NCI-H748 treated with DMSO at 0.1 percent for 48 hours (cell line): ENCODE data around the gene FOXL3.

Source experiments
- DNase-seq: peaks from one replicate; lab custom pipeline; 2025; lab: John Stamatoyannopoulos, UW

Gene FOXL3

GRCh38 chr7:266851-267840 lies 22.8 kb upstream of the FOXL3 start:
- DNase-seq, result no peak

- no peak for DNase-seq
Observed at GRCh38 chr7:268991-269390, 21.0 kb upstream of the FOXL3 start.

DNA sequence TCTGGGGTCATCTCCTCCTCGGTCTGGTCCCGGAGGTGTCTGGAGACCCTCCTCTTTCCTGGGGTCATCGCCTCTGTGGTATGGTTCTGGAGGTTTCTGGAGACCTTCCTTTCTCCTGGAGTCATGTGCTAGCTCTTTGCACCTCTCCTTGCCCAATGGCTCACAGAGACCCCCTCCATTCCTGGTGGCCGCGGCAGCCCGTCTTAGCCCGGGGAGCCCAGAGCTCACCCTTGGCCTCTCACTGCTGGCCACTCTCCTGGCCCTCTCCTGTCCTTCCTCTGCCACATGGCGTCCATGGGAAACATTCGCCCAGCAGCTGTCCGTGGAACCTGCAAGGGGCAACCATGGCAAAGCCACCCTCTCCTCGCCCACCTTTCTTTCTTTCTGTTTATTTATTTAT lies 20.2 kb upstream of the FOXL3 start:
- no peak for DNase-seq

DNA sequence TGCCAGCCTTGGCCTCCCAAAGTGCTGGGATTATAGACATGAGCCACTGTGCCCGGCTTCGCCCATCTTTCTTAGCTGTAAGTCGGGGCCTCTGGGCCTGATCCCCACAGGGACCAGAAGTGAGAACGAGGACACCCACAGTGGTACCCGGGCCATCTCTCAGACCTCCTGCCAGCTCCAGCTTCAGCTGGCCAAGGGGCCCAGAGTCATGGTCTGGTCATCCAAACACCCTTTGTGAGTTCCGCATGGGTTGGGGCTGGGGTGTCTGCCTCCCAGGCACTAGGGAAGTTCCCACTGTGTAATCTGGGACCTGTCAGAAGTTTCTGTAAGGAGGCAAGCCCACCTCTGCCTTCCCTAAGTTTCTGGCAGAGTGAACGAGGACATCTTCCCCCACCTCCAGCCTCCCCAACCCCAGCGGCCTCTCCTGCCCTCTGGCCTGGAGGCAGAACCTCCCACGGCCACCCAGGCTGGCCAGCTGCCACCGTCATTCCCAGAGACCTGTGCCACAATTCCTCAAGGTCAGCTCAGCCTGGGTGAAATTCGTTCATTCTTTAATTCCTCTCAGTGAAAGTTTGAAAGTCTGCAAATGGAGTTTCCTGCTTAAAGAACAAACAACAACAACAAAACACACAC lies 19.5 kb upstream of the FOXL3 start:
- DNase-seq, result no peak

GRCh38 chr7:271266-272107 lies 18.5 kb upstream of the FOXL3 start:
- no peak for DNase-seq

GRCh38 chr7:272108-272615 lies 17.8 kb upstream of the FOXL3 start:
- DNase-seq, result no peak

GRCh38 chr7:272631-273030 lies 17.3 kb upstream of the FOXL3 start:
- no peak for DNase-seq

DNA sequence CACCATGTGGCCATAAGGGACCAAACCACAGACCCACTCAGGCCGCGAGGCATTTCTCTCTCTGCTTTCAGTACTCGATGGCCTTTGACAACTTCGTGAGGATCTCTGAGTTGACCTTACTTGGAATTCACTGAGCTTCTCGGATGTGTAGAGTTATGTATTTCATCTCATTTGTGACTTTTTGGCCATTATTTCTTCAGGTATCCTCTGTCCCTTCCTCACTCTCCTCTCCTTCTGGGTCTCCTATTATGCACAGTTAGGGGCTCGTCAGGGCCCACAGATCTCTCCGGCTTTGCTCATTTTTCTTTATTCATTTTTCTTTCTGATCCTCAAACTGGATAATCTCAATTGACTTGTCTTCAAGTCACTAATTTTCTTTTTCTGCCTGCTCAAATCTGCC lies 16.6 kb upstream of the FOXL3 start:
- no peak for DNase-seq

GRCh38 chr7:274266-274665 lies 15.7 kb upstream of the FOXL3 start:
- DNase-seq, result no peak

GRCh38 chr7:276230-276835 lies 13.6 kb upstream of the FOXL3 start:
- DNase-seq, result no peak

DNA sequence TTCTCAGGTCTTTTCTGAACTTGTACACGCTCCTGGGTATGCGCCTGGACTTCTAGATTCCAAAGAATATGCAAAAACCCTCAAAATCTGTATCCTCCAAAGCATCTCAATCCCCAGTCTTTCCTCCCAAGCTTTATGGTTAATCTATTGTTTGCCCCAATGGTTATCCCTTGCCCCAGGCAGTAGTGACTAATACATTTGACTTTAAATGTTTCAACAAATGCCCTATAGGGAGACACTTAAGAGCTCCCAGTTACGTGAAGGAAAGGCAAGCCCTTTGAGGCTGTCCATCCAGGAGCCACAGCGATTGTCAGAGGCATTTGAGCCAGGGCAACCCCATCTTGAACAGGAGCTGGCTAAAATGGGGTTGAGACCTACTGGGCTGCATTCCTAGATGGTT lies 12.7 kb upstream of the FOXL3 start:
- no peak for DNase-seq

- DNase-seq, result no peak
Observed at GRCh38 chr7:278081-278480, 11.9 kb upstream of the FOXL3 start.

- DNase-seq, result no peak
Observed at GRCh38 chr7:279821-280220, 10.1 kb upstream of the FOXL3 start.

DNA sequence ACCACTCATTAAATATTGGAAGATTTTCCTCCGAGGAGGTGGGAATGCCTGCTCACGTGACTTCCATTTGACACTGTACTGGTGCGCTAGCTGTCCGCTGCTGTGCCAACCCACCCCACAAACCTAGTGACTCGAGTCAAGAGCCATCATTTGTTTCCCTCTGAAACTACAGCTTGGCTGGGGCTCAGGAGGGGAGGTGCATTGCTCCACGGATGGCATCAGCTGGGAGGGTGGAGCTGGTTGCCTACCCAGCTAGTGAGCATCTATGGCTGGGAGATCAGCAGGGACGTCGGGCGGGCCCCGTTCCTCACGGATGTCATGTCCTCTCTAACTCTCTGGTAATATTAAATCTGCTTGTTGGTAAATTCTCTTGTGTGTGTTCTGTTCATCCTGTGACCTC lies 9.5 kb upstream of the FOXL3 start:
- no peak for DNase-seq

- DNase-seq, result no peak
Observed at GRCh38 chr7:281637-282036, 8.3 kb upstream of the FOXL3 start.

- no peak for DNase-seq
Observed at GRCh38 chr7:282621-283020, 7.3 kb upstream of the FOXL3 start.

GRCh38 chr7:284762-285722 lies 4.9 kb upstream of the FOXL3 start:
- no peak for DNase-seq

GRCh38 chr7:285731-286130 lies 4.2 kb upstream of the FOXL3 start:
- DNase-seq, result no peak

DNA sequence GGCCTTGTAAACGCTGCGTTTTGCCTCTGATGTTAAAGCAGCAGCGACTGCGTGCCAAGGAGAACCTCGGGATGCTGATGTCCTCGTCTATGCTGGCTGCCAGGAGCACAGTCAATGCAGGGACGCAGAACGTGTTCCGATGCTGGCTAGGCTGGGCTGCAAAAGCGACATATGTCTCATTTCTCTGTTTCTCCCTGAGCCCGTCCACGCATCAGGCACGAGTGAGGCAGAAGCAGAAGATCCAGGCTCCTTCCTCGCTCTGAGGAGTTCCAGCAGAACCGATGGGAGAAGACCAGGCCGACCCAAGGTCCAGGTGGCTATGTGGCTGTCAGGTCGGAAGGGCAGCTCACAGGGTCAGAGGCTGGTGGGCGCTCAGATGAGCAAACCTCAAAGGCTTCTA lies 3.7 kb upstream of the FOXL3 start:
- no peak for DNase-seq

- DNase-seq, result no peak
Observed at GRCh38 chr7:288671-289101, 1.3 kb upstream of the FOXL3 start.
